ENCODE results near the gene IGF1R. TPM values are rescaled to one million over a fixed set of nuclear protein-coding genes. Genes with fewer than 3 reads are reported as not detected.

The IGF1R gene
- total and polyA plus RNA-seq, 2 of the 13 experiments (the other 11 are each of a cell fraction or from before 2014, with no cell fraction given), result 15.9 to 18.4 TPM

DNA sequence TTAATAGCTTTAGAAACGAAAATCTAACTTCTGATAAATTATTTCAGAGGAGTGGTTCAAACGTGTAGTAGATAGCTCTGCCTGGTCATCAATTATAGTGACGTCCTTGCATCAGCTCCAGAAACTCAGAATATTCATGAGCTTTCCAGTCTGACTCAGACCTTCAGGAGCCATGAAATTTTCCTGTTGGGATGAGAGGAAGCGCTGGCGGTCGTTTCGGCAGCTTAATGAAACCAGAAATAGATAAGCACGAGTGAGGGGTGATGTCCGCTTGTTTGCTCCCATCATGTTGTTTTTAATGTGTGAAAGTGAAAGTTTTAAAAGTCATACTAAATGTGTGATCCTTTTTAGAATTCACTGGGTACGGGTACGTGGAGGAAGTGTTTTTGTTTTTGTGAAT is 218.2 kb downstream of the IGF1R start:
- POLR2A ChIA-PET, result no interaction called here
- FAIRE-seq, result no peak
- WGBS (ENCODE audit: low lambda C conversion rate), result 90% methylated on average over 11 of the region's 11 CpGs

GRCh38 chr15:98868564-98868963 is 220.2 kb downstream of the IGF1R start:
- ChIA-PET CTCF (ENCODE audit: low intra/inter-chr PET ratio, low total read pairs) (no interaction called here), POLR2A (no interaction called here)
- Histone ChIP-seq H4K20me1 (ENCODE audit: insufficient read depth, low read length) (peaks cover 29% of the 10 kb centered on the region), H2AFZ (ENCODE audit: low read length) (no peak overlapping the region), H3K9ac (ENCODE audit: insufficient read depth, low read depth, low read length) (no peak overlapping the region), H3K36me3 (replicated peaks in 1 of 2; ENCODE audit: control insufficient read depth in 1 of 2, insufficient read depth in 2 of 2, low read length in 2 of 2) (no peaks in the 10 kb centered on the region; a peak in 1 of 5 replicates), H3K79me2 (ENCODE audit: insufficient read depth, low read length) (peaks cover 43% of the 10 kb centered on the region), H3K9me3 (ENCODE audit: low read length) (no peaks in the 10 kb centered on the region), H3K27ac (ENCODE audit: extremely low read length, insufficient read depth, low read length) (no peak overlapping the region), H3K27me3 (ENCODE audit: control insufficient read depth in 1 of 2, insufficient read depth in 2 of 2, low read length in 2 of 2) (no peaks in the 10 kb centered on the region), H3K4me2 (ENCODE audit: low read depth, low read length) (no peak overlapping the region), H3K4me3 (replicated peaks in 1 of 3; ENCODE audit: insufficient read depth in 1 of 3, low read depth in 2 of 3, low read length in 3 of 3) (no peak overlapping the region), H3K4me1 (ENCODE audit: insufficient read depth, low read length) (peaks cover 5% of the 10 kb centered on the region; the same call in 1 of the 2 replicates)
- DNase-seq (ENCODE audit: low spot score) (no peak), ATAC-seq (no peak), FAIRE-seq (no peak)
- WGBS (ENCODE audit: low lambda C conversion rate), result 86% methylated on average over 5 of the region's 6 CpGs
- in situ Hi-C loops (cut with HindIII; ENCODE audit: extremely low pct_ligation_motif_present, low pct_unique_long_range_greater_than_20kb) (no loop called here), intact Hi-C loops (cut with micrococcal nuclease; ENCODE audit: unreplicated experiment) (no loop called here)
- no TSS peak for BruUV-seq (replicated peaks)
- no peak for TF ChIP-seq GPN1 (CRISPR knock-in tag; IDR thresholded peaks at IDR 0.05; ENCODE audit: borderline replicate concordance)
- no peak for TF ChIP-seq ZNF343 (CRISPR knock-in tag; IDR thresholded peaks at IDR 0.05)
- TF ChIP-seq NFYB (CRISPR knock-in tag; IDR thresholded peaks at IDR 0.05), result no peak
- TF ChIP-seq ATM (IDR thresholded peaks at IDR 0.05; ENCODE audit: borderline replicate concordance), result no peak
- no peak for TF ChIP-seq HDAC2 (CRISPR knock-in tag; IDR thresholded peaks at IDR 0.05)
- no peak for TF ChIP-seq ZNF510 (CRISPR knock-in tag; IDR thresholded peaks at IDR 0.05; ENCODE audit: low read depth)

More for the DNA sequence above, 218.2 kb downstream of the IGF1R start:
- ATAC-seq, result no peak
- Histone ChIP-seq H3K9me3 (ENCODE audit: low read length) (no peaks in the 10 kb centered on the region), H2AFZ (ENCODE audit: low read length) (no peak overlapping the region), H3K4me3 (replicated peaks in 1 of 3; ENCODE audit: insufficient read depth in 1 of 3, low read depth in 2 of 3, low read length in 3 of 3) (no peak overlapping the region), H3K27me3 (ENCODE audit: control insufficient read depth in 1 of 2, insufficient read depth in 2 of 2, low read length in 2 of 2) (no peaks in the 10 kb centered on the region), H3K79me2 (ENCODE audit: insufficient read depth, low read length) (peaks cover 43% of the 10 kb centered on the region), H3K4me2 (ENCODE audit: low read depth, low read length) (0 out of 2 replicates have a peak overlapping the region, but pooled peaks have one; percentile 75), H3K9ac (ENCODE audit: insufficient read depth, low read depth, low read length) (no peak overlapping the region), H3K4me1 (ENCODE audit: insufficient read depth, low read length) (peaks cover 18% of the 10 kb centered on the region), H4K20me1 (ENCODE audit: insufficient read depth, low read length) (peaks cover 30% of the 10 kb centered on the region), H3K27ac (ENCODE audit: extremely low read length, insufficient read depth, low read length) (no peak overlapping the region), H3K36me3 (replicated peaks in 1 of 2; ENCODE audit: control insufficient read depth in 1 of 2, insufficient read depth in 2 of 2, low read length in 2 of 2) (no peaks in the 10 kb centered on the region; a peak in 1 of 5 replicates)
- CTCF ChIA-PET (ENCODE audit: low intra/inter-chr PET ratio, low total read pairs), result no interaction called here
- TF ChIP-seq, protein P1, sequence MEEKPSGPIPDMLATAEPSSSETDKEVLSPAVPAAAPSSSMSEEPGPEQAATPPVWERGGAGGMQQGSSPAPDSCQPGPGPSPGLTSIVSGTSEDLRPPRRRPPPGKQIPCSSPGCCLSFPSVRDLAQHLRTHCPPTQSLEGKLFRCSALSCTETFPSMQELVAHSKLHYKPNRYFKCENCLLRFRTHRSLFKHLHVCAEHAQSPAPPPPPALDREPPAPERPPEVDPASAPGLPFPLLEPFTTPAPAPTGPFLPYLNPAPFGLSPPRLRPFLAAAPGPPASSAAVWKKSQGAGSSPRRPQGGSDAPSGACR (CRISPR knock-in tag; IDR thresholded peaks at IDR 0.05), result no peak
- no peak for TF ChIP-seq CREM (IDR thresholded peaks at IDR 0.05)
- no peak for TF ChIP-seq CREM (CRISPR knock-in tag; IDR thresholded peaks at IDR 0.05)
- no peak for TF ChIP-seq RAD21 (CRISPR knock-in tag; IDR thresholded peaks at IDR 0.05)
- TF ChIP-seq ZSCAN20 (CRISPR knock-in tag; IDR thresholded peaks at IDR 0.05; ENCODE audit: borderline replicate concordance), result no peak
- no TSS peak for BruUV-seq (replicated peaks)
- in situ Hi-C loops (cut with HindIII; ENCODE audit: extremely low pct_ligation_motif_present, low pct_unique_long_range_greater_than_20kb), result no loop called here
- DNase-seq (ENCODE audit: low spot score), result no peak
- intact Hi-C loops (cut with micrococcal nuclease; ENCODE audit: unreplicated experiment), result no loop called here
